ENCODE results near the gene CARMIL3.

Gene CARMIL3

DNA sequence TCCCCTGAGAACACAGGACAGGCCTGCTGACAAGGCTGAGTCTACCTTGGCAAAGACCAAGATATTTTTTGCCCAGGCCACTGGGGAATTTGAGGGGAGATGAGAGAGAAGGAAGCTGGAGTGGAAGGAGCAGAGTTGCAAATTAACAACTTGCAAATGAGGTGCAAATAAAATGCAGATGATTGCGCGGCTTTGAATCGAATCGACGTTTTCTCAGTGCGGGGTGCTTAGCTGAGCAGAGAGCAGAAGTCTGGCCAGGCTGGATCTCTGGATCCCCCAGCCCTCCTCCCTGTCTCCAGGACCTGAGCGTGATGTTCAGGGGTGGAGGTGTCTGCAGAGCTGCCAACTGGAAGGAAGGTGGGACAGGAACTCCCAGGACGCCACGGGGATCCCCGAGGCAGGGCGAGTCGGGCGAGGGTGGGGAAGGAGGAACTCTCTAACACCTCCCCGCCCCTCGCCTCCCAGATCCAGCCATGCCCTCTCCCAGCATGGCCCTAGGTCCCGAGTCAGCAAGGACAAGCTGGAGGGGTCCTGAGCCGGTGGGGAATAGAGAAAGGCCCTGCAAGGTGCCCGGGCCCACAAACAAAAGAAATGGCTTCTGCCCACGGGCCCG lies 527 bp upstream of the CARMIL3 start:
- Histone ChIP-seq H3K36me3 (ENCODE audit: control insufficient read depth in 1 of 2, insufficient read depth in 2 of 2, low read length in 2 of 2) (no peaks in the 10 kb centered on the region), H3K27ac (ENCODE audit: low read depth, low read length) (no peak overlapping the region), H3K23ac (ENCODE audit: low read length) (no peak overlapping the region), H3K9me3 (ENCODE audit: insufficient read depth, low read depth, low read length) (peaks cover 2% of the 10 kb centered on the region), H3K4me1 (ENCODE audit: control insufficient read depth in 1 of 2, insufficient read depth in 2 of 2, low read length in 2 of 2) (peaks cover 9 to 10% of the 10 kb centered on the region in 2 experiments), H4K8ac (ENCODE audit: low read depth, low read length) (peak overlapping the region; percentile 83), H4K12ac (ENCODE audit: low read depth, low read length) (peak overlapping the region; percentile 84), H2BK120ac (ENCODE audit: insufficient read depth, low read length, poor library complexity) (peak overlapping the region; percentile 50), H2AFZ (ENCODE audit: insufficient read depth, low read length, poor library complexity) (peak overlapping the region; percentile 56), H3K79me2 (ENCODE audit: control insufficient read depth, insufficient read depth, low read length, poor library complexity) (peaks cover 3% of the 10 kb centered on the region), H2BK12ac (ENCODE audit: low read length) (no peak overlapping the region), H3K27me3 (ENCODE audit: insufficient read depth, low read length) (no peaks in the 10 kb centered on the region), H3K79me1 (ENCODE audit: low read length) (peaks cover 5% of the 10 kb centered on the region), H3K4me2 (ENCODE audit: low read length) (peak overlapping the region; percentile 96), H3K18ac (ENCODE audit: low read length) (no peak overlapping the region), H4K91ac (ENCODE audit: low read depth, low read length) (peak overlapping the region; percentile 22), H3K9ac (ENCODE audit: low read length) (peak overlapping the region; percentile 64), H2BK5ac (ENCODE audit: low read depth, low read length, poor library complexity) (no peak overlapping the region), H3K4ac (ENCODE audit: low read depth, low read length) (no peak overlapping the region), H3K14ac (ENCODE audit: low read length) (peak overlapping the region; percentile 54), H3K4me3 (ENCODE audit: low read depth, low read length) (peak overlapping the region; percentile 69), H2AK5ac (ENCODE audit: low read length) (no peak overlapping the region)
- WGBS (ENCODE audit: extremely low coverage, insufficient coverage, insufficient read length) = no CpG with 5 or more reads among the region's 20 CpGs
- no peak for DNase-seq

DNA sequence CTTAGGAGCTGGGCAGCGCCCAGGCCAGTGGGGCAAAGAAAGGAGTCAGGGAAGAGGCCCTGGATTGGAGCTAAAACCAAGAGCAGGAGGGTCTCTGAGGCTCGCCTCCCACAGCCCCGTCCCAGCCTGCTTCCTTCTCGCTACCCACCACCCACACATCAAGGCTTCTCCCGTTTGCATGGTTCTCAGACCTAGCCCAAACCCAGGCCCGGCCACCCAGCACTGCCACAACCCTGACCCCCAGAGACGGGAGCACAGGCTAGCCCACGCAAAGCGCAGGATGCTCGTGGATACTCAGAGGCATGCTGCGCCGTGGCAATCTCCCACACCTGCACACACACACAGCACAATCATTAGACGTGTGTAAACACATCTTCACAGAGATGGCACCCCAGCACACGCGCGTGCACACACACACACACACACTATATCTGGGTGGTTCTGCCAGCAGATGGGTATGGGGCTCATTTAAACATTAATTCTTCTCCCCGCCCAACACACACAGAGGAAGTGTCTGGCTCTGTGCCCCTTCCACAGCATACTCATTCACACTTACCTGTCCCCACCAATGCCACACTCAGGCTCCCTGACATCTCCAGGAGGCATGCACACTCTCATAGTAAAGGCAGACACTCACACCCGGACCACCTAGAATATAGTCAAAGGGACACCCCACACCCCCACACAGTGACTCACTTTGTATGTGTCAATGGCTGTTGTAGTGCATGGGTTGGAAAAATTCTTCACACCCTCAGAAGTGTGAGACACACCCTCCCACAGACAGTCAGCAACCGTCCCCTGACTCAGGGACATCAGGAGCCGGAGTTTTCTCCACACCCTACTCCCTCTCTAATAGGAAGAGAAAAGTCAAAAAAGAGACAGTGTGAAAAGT lies 1.1 kb downstream of the CARMIL3 start:
- H3K79me2 ChIP-seq (ENCODE audit: control insufficient read depth, insufficient read depth, low read length, poor library complexity) = peaks cover 3% of the 10 kb centered on the region
- no peak overlapping the region for H3K14ac ChIP-seq (ENCODE audit: low read length)
- no peak overlapping the region for H3K23ac ChIP-seq (ENCODE audit: low read length)
- H3K9me3 ChIP-seq (ENCODE audit: insufficient read depth, low read depth, low read length) = peaks cover 2% of the 10 kb centered on the region
- H2AK5ac ChIP-seq (ENCODE audit: low read length) = no peak overlapping the region
- peaks cover 9 to 10% of the 10 kb centered on the region in 2 experiments for H3K4me1 ChIP-seq (ENCODE audit: control insufficient read depth in 1 of 2, insufficient read depth in 2 of 2, low read length in 2 of 2)
- no peak overlapping the region for H4K91ac ChIP-seq (ENCODE audit: low read depth, low read length)
- DNase-seq = no peak
- H2BK5ac ChIP-seq (ENCODE audit: low read depth, low read length, poor library complexity) = no peak overlapping the region
- no peak overlapping the region for H2BK12ac ChIP-seq (ENCODE audit: low read length)
- no peak overlapping the region for H4K8ac ChIP-seq (ENCODE audit: low read depth, low read length)
- H3K9ac ChIP-seq (ENCODE audit: low read length) = no peak overlapping the region
- H3K18ac ChIP-seq (ENCODE audit: low read length) = no peak overlapping the region
- H3K27ac ChIP-seq (ENCODE audit: low read depth, low read length) = no peak overlapping the region
- H2BK120ac ChIP-seq (ENCODE audit: insufficient read depth, low read length, poor library complexity) = no peak overlapping the region
- no peak overlapping the region for H4K12ac ChIP-seq (ENCODE audit: low read depth, low read length)
- H3K4me3 ChIP-seq (ENCODE audit: low read depth, low read length) = no peak overlapping the region
- peak overlapping the region; percentile 96 for H3K4me2 ChIP-seq (ENCODE audit: low read length)
- peaks cover 5% of the 10 kb centered on the region for H3K79me1 ChIP-seq (ENCODE audit: low read length)
- H3K27me3 ChIP-seq (ENCODE audit: insufficient read depth, low read length) = no peaks in the 10 kb centered on the region
- WGBS (ENCODE audit: extremely low coverage, insufficient coverage, insufficient read length) = no CpG with 5 or more reads among the region's 20 CpGs
- no peak overlapping the region for H2AFZ ChIP-seq (ENCODE audit: insufficient read depth, low read length, poor library complexity)
- H3K4ac ChIP-seq (ENCODE audit: low read depth, low read length) = no peak overlapping the region
- no peaks in the 10 kb centered on the region for H3K36me3 ChIP-seq (ENCODE audit: control insufficient read depth in 1 of 2, insufficient read depth in 2 of 2, low read length in 2 of 2)

DNA sequence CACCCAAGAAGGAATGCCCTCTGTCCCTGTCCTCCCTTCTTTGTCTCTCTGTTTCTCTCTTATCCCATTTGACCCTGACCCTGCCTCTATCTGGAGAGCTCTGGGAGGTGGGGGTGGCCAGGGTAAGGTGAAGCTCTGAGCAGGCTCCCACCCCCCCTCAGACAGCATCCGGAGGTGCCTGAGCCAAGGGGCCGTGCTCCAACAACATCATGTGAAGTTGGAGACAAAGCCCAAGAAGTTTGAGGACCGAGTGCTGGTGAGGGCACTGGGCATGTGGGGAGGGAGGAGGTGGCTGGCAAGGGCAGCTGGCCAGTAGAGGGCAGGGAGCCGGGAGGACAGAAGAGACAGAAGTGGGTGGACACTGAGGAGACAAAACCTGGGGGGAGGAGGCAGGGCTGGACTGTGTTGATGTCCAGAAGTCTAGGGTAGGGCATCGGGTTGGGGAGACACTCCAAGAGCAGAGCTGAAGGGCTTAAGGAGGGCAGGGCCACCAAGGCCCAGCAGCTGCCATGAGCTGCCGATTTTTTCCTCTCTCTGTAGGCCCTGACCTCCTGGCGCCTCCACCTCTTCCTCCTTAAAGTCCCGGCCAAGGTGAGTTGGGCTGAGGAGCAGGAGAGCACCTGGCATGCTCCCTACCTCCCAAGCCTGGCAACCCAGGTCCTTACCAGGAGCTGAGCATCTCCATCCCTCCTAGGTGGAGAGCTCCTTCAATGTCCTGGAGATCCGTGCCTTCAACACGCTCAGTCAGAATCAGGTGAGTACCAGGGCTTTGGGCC lies 1.9 kb downstream of the CARMIL3 start:
- no peak overlapping the region for H2BK12ac ChIP-seq (ENCODE audit: low read length)
- no peaks in the 10 kb centered on the region for H3K36me3 ChIP-seq (ENCODE audit: control insufficient read depth in 1 of 2, insufficient read depth in 2 of 2, low read length in 2 of 2)
- H3K23ac ChIP-seq (ENCODE audit: low read length) = no peak overlapping the region
- H3K4me2 ChIP-seq (ENCODE audit: low read length) = no peak overlapping the region
- no peak overlapping the region for H4K12ac ChIP-seq (ENCODE audit: low read depth, low read length)
- H2AK5ac ChIP-seq (ENCODE audit: low read length) = no peak overlapping the region
- no peak overlapping the region for H3K9ac ChIP-seq (ENCODE audit: low read length)
- H3K27me3 ChIP-seq (ENCODE audit: insufficient read depth, low read length) = no peaks in the 10 kb centered on the region
- H3K27ac ChIP-seq (ENCODE audit: low read depth, low read length) = no peak overlapping the region
- no peak overlapping the region for H4K91ac ChIP-seq (ENCODE audit: low read depth, low read length)
- peaks cover 2% of the 10 kb centered on the region for H3K9me3 ChIP-seq (ENCODE audit: insufficient read depth, low read depth, low read length)
- no peak overlapping the region for H2BK5ac ChIP-seq (ENCODE audit: low read depth, low read length, poor library complexity)
- DNase-seq = no peak
- no peak overlapping the region for H4K8ac ChIP-seq (ENCODE audit: low read depth, low read length)
- H3K79me2 ChIP-seq (ENCODE audit: control insufficient read depth, insufficient read depth, low read length, poor library complexity) = peaks cover 3% of the 10 kb centered on the region
- WGBS (ENCODE audit: extremely low coverage, insufficient coverage, insufficient read length) = no CpG with 5 or more reads among the region's 10 CpGs
- H3K4me3 ChIP-seq (ENCODE audit: low read depth, low read length) = no peak overlapping the region
- H2AFZ ChIP-seq (ENCODE audit: insufficient read depth, low read length, poor library complexity) = no peak overlapping the region
- H3K14ac ChIP-seq (ENCODE audit: low read length) = no peak overlapping the region
- H2BK120ac ChIP-seq (ENCODE audit: insufficient read depth, low read length, poor library complexity) = no peak overlapping the region
- H3K18ac ChIP-seq (ENCODE audit: low read length) = no peak overlapping the region
- H3K79me1 ChIP-seq (ENCODE audit: low read length) = peaks cover 5% of the 10 kb centered on the region
- no peak overlapping the region for H3K4ac ChIP-seq (ENCODE audit: low read depth, low read length)
- peaks cover 9 to 10% of the 10 kb centered on the region in 2 experiments for H3K4me1 ChIP-seq (ENCODE audit: control insufficient read depth in 1 of 2, insufficient read depth in 2 of 2, low read length in 2 of 2)

DNA sequence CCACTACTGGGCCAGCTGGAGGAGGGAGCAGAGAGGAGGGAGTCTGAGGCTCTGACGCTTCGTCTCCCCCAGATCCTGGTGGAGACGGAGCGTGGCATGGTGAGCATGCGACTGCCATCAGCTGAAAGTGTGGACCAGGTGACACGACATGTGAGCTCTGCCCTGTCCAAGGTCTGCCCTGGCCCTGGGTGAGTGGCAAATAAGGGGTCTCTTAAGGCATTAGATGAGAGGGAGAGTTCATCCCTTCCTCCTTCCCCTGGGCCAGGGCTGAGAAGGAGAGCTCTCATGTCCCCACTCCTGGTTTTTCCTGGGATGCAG lies 2.5 kb downstream of the CARMIL3 start:
- no peak for DNase-seq

More for the DNA sequence above, 2.5 kb downstream of the CARMIL3 start:
- H3K27ac ChIP-seq (ENCODE audit: low read depth, low read length) = no peak overlapping the region
- no peak overlapping the region for H3K4ac ChIP-seq (ENCODE audit: low read depth, low read length)
- H2BK5ac ChIP-seq (ENCODE audit: low read depth, low read length, poor library complexity) = no peak overlapping the region
- H4K91ac ChIP-seq (ENCODE audit: low read depth, low read length) = no peak overlapping the region
- no peak overlapping the region for H3K14ac ChIP-seq (ENCODE audit: low read length)
- no peak overlapping the region for H4K12ac ChIP-seq (ENCODE audit: low read depth, low read length)
- no peaks in the 10 kb centered on the region for H3K36me3 ChIP-seq (ENCODE audit: control insufficient read depth in 1 of 2, insufficient read depth in 2 of 2, low read length in 2 of 2)
- H3K4me1 ChIP-seq (ENCODE audit: control insufficient read depth in 1 of 2, insufficient read depth in 2 of 2, low read length in 2 of 2) = peaks cover 9 to 10% of the 10 kb centered on the region in 2 experiments
- WGBS (ENCODE audit: extremely low coverage, insufficient coverage, insufficient read length) = no CpG with 5 or more reads among the region's 6 CpGs
- no peaks in the 10 kb centered on the region for H3K27me3 ChIP-seq (ENCODE audit: insufficient read depth, low read length)
- peaks cover 2% of the 10 kb centered on the region for H3K9me3 ChIP-seq (ENCODE audit: insufficient read depth, low read depth, low read length)
- no peak overlapping the region for H3K18ac ChIP-seq (ENCODE audit: low read length)
- H4K8ac ChIP-seq (ENCODE audit: low read depth, low read length) = no peak overlapping the region
- no peak overlapping the region for H2AK5ac ChIP-seq (ENCODE audit: low read length)
- peaks cover 3% of the 10 kb centered on the region for H3K79me2 ChIP-seq (ENCODE audit: control insufficient read depth, insufficient read depth, low read length, poor library complexity)
- H3K79me1 ChIP-seq (ENCODE audit: low read length) = peaks cover 5% of the 10 kb centered on the region
- no peak overlapping the region for H3K23ac ChIP-seq (ENCODE audit: low read length)
- no peak overlapping the region for H2BK120ac ChIP-seq (ENCODE audit: insufficient read depth, low read length, poor library complexity)
- H2AFZ ChIP-seq (ENCODE audit: insufficient read depth, low read length, poor library complexity) = no peak overlapping the region
- no peak overlapping the region for H3K9ac ChIP-seq (ENCODE audit: low read length)
- no peak overlapping the region for H2BK12ac ChIP-seq (ENCODE audit: low read length)
- H3K4me2 ChIP-seq (ENCODE audit: low read length) = no peak overlapping the region
- H3K4me3 ChIP-seq (ENCODE audit: low read depth, low read length) = no peak overlapping the region

Measured in trophoblast cell (in vitro differentiated cells and primary cell).